AG10803 (cell line): ENCODE measurements around the gene ZBTB46.

Source experiments
- DNase-seq: peaks from one replicate; pipeline ENCODE4 v3.0.0; 2010; ENCODE audit warnings: low read depth
- H3K4me3 ChIP-seq: 2 replicates; pipeline ENCODE4 v1.5.1; 2011; ENCODE audit warnings: mild to moderate bottlenecking, low read length, control low read depth
- TF ChIP-seq, protein P1 (sequence below): conservative IDR thresholded peaks from 2 replicates; pipeline ENCODE4 v1.5.1; 2011; ENCODE audit warnings: mild to moderate bottlenecking, low read length, control low read depth, inconsistent platforms

ZBTB46 gene

GRCh38 chr20:63833776-63834490, 2.9 kb upstream of the ZBTB46 start:
- no peak for DNase-seq
- TF ChIP-seq, protein P1, sequence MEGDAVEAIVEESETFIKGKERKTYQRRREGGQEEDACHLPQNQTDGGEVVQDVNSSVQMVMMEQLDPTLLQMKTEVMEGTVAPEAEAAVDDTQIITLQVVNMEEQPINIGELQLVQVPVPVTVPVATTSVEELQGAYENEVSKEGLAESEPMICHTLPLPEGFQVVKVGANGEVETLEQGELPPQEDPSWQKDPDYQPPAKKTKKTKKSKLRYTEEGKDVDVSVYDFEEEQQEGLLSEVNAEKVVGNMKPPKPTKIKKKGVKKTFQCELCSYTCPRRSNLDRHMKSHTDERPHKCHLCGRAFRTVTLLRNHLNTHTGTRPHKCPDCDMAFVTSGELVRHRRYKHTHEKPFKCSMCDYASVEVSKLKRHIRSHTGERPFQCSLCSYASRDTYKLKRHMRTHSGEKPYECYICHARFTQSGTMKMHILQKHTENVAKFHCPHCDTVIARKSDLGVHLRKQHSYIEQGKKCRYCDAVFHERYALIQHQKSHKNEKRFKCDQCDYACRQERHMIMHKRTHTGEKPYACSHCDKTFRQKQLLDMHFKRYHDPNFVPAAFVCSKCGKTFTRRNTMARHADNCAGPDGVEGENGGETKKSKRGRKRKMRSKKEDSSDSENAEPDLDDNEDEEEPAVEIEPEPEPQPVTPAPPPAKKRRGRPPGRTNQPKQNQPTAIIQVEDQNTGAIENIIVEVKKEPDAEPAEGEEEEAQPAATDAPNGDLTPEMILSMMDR = no peak
- no peak overlapping the region for H3K4me3 ChIP-seq

DNA sequence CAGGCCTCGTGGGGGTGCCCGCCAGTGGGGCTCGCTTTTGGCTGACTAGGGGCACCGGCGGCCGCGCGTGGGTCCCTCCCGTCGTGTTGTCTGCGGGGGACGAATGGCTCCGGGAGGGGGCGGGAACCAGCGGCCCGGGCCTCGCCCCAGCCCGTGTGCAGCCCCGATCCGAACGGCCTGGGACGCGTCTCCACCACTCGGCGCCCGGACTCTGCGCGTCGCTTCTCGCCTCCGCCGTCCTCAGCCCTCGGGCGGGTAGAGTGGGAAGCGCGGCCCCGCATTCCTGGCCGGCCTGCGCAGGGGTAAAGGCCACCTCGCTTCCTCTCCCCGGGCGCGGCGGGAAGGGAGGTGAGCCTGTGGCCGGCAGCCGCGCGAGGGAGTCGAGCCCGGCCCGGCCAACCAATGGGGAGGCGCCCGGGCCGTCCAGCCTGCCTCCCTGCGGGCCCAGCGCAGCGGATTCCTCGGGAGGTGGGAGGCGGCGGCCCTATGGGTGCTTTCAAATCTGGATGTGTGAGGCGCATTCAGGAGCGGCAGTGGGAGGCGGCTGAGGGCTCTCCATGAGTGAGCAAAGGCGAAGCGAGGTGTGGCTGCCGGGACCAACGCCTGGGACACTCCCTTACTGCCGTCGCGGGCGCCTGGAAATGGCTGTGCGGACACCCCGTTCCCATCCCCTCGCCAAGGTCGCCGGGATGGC, 1.1 kb upstream of the ZBTB46 start:
- TF ChIP-seq, protein P1 = no peak
- DNase-seq = no peak
- no peak overlapping the region for H3K4me3 ChIP-seq

- no peak for DNase-seq
- no peak overlapping the region for H3K4me3 ChIP-seq
- TF ChIP-seq, protein P1 = no peak
Observed at GRCh38 chr20:63831646-63831992, 555 bp upstream of the ZBTB46 start.

DNA sequence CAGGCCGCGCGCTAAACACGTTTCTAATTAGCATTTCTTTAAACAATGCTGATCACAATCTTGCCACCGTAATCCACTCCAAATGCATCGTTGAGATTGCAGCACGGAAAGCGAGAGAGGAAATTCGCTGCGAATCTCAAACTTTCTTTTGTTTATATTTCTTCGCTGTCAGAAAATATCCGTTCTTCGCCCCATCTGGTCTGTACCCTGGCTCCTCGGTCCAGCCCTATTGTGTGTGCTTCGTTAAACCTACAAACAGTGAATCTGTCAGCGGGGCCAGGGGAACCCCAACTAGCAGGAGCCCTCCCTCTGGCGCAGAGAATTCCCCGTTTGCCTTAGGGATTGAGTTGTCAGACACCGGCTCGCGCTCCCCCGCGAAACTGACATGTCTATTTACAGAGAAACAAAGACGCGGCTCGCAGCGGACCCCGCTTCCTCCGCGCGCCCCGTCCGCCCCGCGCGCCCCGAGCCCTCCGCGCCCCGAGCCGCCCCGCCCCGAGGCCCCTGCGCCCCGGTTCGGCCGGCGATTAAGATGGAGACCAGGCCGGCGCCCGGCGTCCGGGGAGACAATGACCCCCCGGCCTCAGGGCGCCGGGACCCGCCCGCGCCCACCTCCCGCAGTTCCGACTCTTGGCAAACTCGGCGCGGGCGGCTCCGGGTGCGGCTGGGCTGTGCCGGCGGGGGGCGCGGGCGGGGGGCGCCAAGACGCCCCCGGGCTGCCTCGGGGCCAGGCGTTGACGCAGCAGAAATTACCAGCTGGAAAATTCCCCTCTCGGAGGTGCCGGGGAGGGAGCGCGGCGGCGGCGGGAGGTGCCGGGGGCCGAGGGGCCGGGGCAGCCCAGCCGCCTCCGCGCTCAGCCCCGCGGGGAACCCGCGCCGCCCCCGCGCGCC, 874 bp downstream of the ZBTB46 start:
- no peak for DNase-seq
- peak overlapping the region; percentile 35 for H3K4me3 ChIP-seq
- TF ChIP-seq, protein P1 = no peak

DNA sequence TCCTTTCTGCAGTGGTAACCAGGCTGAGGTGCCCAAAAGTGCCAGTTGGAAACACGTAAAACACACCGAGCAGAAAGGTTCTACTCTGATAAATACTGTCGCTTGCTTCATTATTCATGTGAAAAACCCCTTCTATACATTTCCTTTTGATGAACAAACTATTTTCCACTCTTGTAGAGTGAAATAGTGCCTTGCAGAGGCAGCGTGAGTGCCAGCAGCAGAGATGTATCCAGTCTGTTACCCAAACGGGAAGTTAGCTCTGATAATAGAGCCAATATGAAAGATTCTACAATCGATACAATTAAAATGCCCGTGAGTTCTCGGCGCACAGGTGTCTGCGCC, 1.5 kb downstream of the ZBTB46 start:
- TF ChIP-seq, protein P1 = no peak
- DNase-seq = no peak
- H3K4me3 ChIP-seq = no peak overlapping the region; the same call in 1 of the 2 replicates

DNA sequence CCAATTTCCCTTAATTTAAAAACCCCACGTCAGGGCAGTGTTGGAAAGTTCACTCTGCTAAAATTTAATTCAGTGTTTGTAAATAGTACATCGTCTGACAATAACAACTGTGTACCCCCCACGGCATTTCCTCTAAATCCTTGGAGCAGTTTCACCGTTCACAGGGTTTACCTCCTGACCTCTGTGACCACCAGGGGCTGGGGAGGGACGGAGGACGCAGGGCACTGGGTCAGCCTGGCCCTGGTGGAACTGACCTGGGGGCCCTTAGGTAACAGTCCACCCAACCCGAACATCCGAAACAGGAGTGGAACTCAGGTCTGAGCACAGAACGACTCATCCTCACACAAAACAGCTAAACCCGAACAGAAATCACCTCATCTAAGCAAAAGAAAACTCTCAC, 2.1 kb downstream of the ZBTB46 start:
- no peak for DNase-seq
- H3K4me3 ChIP-seq = no peak overlapping the region
- TF ChIP-seq, protein P1 = no peak
